ENCODE results near the gene ELFN2. TPM values are rescaled to one million over a fixed set of nuclear protein-coding genes. Genes with fewer than 3 reads are reported as not detected.

Gene ELFN2
- total and polyA plus RNA-seq, 8 donors = 0.70 to 4.9 (median 1.5) TPM

DNA sequence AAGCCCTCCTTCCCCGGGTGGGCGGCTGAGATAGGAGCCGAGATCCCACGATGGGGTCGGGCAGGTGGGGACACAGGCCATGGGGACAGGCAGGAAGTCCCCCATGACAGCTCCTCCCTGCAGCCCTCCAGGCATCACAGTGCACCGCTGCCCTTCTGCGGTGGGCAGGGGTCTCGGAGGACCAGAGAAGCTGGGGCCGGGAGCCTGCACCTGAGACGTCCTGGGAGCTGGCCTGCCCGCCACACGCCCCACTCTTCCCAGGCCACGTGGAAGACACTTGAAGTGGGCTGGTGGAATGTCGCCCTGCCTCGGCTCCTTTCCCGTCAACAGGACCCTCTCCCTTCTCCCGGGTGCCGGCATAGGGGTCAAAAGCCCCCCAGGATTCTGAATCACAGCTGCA lies 55.4 kb downstream of the ELFN2 start:
- TF ChIP-seq, protein P1, sequence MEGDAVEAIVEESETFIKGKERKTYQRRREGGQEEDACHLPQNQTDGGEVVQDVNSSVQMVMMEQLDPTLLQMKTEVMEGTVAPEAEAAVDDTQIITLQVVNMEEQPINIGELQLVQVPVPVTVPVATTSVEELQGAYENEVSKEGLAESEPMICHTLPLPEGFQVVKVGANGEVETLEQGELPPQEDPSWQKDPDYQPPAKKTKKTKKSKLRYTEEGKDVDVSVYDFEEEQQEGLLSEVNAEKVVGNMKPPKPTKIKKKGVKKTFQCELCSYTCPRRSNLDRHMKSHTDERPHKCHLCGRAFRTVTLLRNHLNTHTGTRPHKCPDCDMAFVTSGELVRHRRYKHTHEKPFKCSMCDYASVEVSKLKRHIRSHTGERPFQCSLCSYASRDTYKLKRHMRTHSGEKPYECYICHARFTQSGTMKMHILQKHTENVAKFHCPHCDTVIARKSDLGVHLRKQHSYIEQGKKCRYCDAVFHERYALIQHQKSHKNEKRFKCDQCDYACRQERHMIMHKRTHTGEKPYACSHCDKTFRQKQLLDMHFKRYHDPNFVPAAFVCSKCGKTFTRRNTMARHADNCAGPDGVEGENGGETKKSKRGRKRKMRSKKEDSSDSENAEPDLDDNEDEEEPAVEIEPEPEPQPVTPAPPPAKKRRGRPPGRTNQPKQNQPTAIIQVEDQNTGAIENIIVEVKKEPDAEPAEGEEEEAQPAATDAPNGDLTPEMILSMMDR (IDR thresholded peaks at IDR 0.05) = no peak
- peaks cover 0 to 11% of the 10 kb centered on the region in 2 donors for H3K4me1 ChIP-seq
- DNase-seq = no peak

DNA sequence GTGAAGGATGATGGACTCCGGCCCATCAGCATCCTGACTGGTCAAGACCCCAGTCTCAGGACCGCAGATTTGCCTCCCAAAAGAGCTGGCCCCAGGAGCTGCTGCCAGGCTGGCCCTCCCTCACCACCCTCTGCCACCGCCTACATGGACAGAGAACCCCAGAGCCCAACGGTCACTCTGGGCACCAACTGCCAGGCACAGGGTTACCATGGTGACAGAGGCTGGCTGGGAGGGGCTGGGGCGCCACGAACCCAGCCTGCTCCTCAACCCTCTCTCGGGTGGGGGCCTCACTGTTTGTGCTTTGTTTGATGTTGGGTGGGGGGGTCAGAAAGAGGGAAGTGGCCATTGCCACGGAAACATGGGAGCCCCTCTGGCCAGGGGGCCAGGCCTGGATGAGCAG lies 55.8 kb downstream of the ELFN2 start:
- TF ChIP-seq, protein P1 (IDR thresholded peaks at IDR 0.05) = no peak
- peaks cover 0 to 11% of the 10 kb centered on the region in 2 donors for H3K4me1 ChIP-seq
- DNase-seq (no peak), ATAC-seq (no peak)
- no peak overlapping the region for H3K4me3 ChIP-seq
- intact Hi-C loops (cut with DNase I) = no loop called here
- H3K27ac ChIP-seq = no peak overlapping the region
- H3K36me3 ChIP-seq = no peaks in the 10 kb centered on the region
- peaks cover 0 to 29% of the 10 kb centered on the region in 2 donors for H3K27me3 ChIP-seq
- H3K9me3 ChIP-seq = no peaks in the 10 kb centered on the region

More for the DNA sequence above, 55.4 kb downstream of the ELFN2 start:
- peaks cover 0 to 34% of the 10 kb centered on the region in 2 donors for H3K27me3 ChIP-seq
- ATAC-seq = no peak
- H3K36me3 ChIP-seq = no peaks in the 10 kb centered on the region
- H3K9me3 ChIP-seq = no peaks in the 10 kb centered on the region
- H3K27ac ChIP-seq = no peak overlapping the region
- H3K4me3 ChIP-seq = no peak overlapping the region
- intact Hi-C loops (cut with DNase I) = no loop called here

DNA sequence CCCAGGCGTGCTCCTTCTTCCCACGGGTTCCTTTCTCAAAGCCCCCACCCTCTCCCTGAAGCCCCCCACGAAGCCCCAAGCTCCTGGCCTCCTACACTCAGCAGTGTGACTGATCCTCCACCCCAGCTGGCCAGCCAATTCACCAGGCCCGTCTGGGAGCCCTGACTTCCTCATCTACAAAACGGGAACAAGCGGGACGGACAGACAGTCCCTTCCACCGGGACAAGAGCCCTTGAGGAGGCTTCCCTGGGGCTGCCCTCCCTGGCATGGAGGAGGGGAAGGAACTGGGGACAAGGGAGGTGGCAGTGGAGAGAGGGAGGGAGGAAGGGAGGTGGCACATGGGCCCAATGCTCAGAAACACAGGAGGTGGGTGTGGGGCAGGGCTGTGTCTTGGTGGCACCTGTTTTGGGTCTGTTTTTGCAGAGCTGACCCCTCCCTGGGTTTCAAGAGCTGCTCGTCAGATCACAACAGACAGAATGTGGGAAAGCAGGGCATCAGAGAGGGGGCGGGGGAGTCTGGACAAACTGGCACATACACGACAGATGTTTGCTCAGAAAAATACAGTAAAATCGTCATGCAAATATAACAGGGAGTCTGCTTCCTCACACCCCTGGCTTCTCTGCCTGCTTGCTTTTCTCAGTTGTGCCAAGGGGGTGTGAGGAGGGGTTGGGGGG lies 56.8 kb downstream of the ELFN2 start:
- TF ChIP-seq, protein P1 (IDR thresholded peaks at IDR 0.05) = no peak
- Histone ChIP-seq H3K4me1 (peaks cover 0 to 13% of the 10 kb centered on the region in 2 donors), H3K27me3 (peaks cover 0 to 21% of the 10 kb centered on the region in 2 donors), H3K9me3 (no peaks in the 10 kb centered on the region), H3K36me3 (no peaks in the 10 kb centered on the region), H3K4me3 (no peak overlapping the region), H3K27ac (no peak overlapping the region)
- intact Hi-C loops (cut with DNase I) = no loop called here
- peak in 2 of 4 donors; percentile 75 to 87 for DNase-seq
- ATAC-seq = peak; percentile 71

- peaks cover 0 to 16% of the 10 kb centered on the region in 2 donors for H3K4me1 ChIP-seq
- DNase-seq (no peak), ATAC-seq (no peak)
- TF ChIP-seq, protein P1 (IDR thresholded peaks at IDR 0.05) = no peak
- no peak overlapping the region for H3K4me3 ChIP-seq
- peaks cover 0 to 14% of the 10 kb centered on the region in 2 donors for H3K27me3 ChIP-seq
- intact Hi-C loops (cut with DNase I) = no loop called here
- no peaks in the 10 kb centered on the region for H3K36me3 ChIP-seq
- no peaks in the 10 kb centered on the region for H3K9me3 ChIP-seq
- no peak overlapping the region for H3K27ac ChIP-seq
Observed at GRCh38 chr22:37369483-37369882, 57.8 kb downstream of the ELFN2 start.

DNA sequence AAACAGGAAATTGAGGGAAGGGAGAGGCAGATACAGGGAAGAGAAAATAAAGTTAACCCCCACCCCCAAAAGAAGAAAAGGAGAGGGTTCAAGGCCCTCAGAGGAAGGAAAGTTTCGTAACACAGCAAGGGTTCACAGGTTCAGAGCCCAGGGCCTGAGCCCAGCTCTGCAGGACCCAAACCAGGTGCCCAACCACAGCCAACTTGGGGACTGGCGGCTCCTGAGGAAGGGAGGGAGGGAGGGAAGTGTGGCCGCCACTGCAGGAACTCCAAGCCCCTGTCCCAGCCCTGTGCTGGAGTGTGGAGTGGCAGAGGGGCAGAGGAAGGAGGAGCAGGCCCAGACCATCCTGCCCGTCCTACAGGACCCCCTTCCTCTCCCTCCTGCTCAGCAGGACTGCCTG lies 59.2 kb downstream of the ELFN2 start:
- no peaks in the 10 kb centered on the region for H3K36me3 ChIP-seq

More for the DNA sequence above, 59.2 kb downstream of the ELFN2 start:
- ATAC-seq (no peak), DNase-seq (no peak)
- intact Hi-C loops (cut with DNase I) = no loop called here
- Histone ChIP-seq H3K4me3 (no peak overlapping the region), H3K9me3 (no peaks in the 10 kb centered on the region), H3K4me1 (peaks cover 0 to 16% of the 10 kb centered on the region in 2 donors), H3K27me3 (peaks cover 0 to 14% of the 10 kb centered on the region in 2 donors), H3K27ac (no peak overlapping the region)
- TF ChIP-seq, protein P1 (IDR thresholded peaks at IDR 0.05) = no peak

All from left lung (tissue), 10 donors.